ENCODE measurements around the gene BLACAT1. TPM values are rescaled to one million over a fixed set of nuclear protein-coding genes. Genes with fewer than 3 reads are reported as not detected.

BLACAT1 gene
- total RNA-seq, 1 experiment from 2014 or later = 9.8 TPM

DNA sequence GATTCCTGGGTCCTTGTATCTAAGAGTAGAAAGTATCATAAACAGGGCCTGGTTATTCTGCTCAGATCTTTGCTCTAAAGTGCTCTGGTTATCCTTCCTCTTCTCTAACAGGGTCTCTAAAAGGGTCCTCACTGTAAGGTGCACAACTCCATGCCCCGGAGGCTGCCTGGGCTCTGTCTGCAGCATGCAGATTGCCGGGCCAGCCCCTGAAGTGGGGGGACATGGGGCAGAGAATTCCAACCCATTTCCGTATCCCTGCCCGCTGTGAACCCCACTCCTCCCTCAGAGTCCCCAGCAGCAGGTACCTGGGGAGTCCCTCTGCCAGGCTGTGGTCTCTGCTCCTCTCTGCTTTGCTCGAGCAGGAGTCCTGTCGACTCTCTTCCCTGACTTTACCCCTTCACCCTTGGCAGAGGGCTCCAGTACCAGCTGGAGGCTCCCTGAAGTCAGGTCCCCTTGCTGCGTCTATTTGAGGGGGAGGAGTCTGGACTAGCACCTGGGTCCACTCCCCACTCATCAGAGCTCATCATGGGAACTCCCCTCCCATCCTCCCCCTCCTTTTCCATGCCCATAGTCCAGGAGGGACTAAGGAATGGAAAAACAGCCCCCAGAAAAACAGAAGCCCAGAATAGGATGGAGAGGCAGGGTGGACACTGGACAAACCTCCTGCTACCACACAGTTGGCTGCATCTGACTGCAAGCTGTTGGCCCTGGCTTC is 12.1 kb downstream of the BLACAT1 start:
- DNase-seq (ENCODE audit: low spot score) = no peak
- no peak for ATAC-seq
- peaks cover 1% of the 10 kb centered on the region for H3K27me3 Mint-ChIP-seq (ENCODE audit: low read depth)
- H3K27ac Mint-ChIP-seq = peak overlapping the region; percentile 97
- TF ChIP-seq, protein P1, sequence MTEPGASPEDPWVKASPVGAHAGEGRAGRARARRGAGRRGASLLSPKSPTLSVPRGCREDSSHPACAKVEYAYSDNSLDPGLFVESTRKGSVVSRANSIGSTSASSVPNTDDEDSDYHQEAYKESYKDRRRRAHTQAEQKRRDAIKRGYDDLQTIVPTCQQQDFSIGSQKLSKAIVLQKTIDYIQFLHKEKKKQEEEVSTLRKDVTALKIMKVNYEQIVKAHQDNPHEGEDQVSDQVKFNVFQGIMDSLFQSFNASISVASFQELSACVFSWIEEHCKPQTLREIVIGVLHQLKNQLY (CRISPR knock-in tag; IDR thresholded peaks at IDR 0.05) = no peak
- no peak for TF ChIP-seq TP53 (CRISPR knock-in tag; IDR thresholded peaks at IDR 0.05)
- TF ChIP-seq JUN (CRISPR knock-in tag; IDR thresholded peaks at IDR 0.05) = no peak
- no peak for TF ChIP-seq ZNF532 (CRISPR knock-in tag; IDR thresholded peaks at IDR 0.05; ENCODE audit: borderline replicate concordance)
- no peak for TF ChIP-seq ZNF219 (CRISPR knock-in tag; IDR thresholded peaks at IDR 0.05; ENCODE audit: borderline replicate concordance)
- no peak for TF ChIP-seq ATF6 (CRISPR knock-in tag; IDR thresholded peaks at IDR 0.05)
- TF ChIP-seq, protein P2, sequence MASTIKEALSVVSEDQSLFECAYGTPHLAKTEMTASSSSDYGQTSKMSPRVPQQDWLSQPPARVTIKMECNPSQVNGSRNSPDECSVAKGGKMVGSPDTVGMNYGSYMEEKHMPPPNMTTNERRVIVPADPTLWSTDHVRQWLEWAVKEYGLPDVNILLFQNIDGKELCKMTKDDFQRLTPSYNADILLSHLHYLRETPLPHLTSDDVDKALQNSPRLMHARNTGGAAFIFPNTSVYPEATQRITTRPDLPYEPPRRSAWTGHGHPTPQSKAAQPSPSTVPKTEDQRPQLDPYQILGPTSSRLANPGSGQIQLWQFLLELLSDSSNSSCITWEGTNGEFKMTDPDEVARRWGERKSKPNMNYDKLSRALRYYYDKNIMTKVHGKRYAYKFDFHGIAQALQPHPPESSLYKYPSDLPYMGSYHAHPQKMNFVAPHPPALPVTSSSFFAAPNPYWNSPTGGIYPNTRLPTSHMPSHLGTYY (CRISPR knock-in tag; IDR thresholded peaks at IDR 0.05) = no peak
- no peak for TF ChIP-seq ZBTB21 (CRISPR knock-in tag; IDR thresholded peaks at IDR 0.05; ENCODE audit: borderline replicate concordance)
- no peak for TF ChIP-seq NR3C1 (CRISPR knock-in tag; conservative IDR thresholded peaks at IDR 0.05; ENCODE audit: low read depth)
- TF ChIP-seq, protein P3, sequence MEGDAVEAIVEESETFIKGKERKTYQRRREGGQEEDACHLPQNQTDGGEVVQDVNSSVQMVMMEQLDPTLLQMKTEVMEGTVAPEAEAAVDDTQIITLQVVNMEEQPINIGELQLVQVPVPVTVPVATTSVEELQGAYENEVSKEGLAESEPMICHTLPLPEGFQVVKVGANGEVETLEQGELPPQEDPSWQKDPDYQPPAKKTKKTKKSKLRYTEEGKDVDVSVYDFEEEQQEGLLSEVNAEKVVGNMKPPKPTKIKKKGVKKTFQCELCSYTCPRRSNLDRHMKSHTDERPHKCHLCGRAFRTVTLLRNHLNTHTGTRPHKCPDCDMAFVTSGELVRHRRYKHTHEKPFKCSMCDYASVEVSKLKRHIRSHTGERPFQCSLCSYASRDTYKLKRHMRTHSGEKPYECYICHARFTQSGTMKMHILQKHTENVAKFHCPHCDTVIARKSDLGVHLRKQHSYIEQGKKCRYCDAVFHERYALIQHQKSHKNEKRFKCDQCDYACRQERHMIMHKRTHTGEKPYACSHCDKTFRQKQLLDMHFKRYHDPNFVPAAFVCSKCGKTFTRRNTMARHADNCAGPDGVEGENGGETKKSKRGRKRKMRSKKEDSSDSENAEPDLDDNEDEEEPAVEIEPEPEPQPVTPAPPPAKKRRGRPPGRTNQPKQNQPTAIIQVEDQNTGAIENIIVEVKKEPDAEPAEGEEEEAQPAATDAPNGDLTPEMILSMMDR (IDR thresholded peaks at IDR 0.05) = no peak
- TF ChIP-seq, protein P4, sequence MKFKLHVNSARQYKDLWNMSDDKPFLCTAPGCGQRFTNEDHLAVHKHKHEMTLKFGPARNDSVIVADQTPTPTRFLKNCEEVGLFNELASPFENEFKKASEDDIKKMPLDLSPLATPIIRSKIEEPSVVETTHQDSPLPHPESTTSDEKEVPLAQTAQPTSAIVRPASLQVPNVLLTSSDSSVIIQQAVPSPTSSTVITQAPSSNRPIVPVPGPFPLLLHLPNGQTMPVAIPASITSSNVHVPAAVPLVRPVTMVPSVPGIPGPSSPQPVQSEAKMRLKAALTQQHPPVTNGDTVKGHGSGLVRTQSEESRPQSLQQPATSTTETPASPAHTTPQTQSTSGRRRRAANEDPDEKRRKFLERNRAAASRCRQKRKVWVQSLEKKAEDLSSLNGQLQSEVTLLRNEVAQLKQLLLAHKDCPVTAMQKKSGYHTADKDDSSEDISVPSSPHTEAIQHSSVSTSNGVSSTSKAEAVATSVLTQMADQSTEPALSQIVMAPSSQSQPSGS (CRISPR knock-in tag; IDR thresholded peaks at IDR 0.05; ENCODE audit: borderline replicate concordance, low read depth) = no peak
- no peak for TF ChIP-seq ZNF396 (CRISPR knock-in tag; IDR thresholded peaks at IDR 0.05; ENCODE audit: borderline replicate concordance)
- H3K4me3 Mint-ChIP-seq = peak overlapping the region; percentile 49
- POLR2A ChIA-PET = interaction anchor here (0.9 to 2.3 kb wide), 3 partner anchors 8 to 36 kb away, joined by 3 to 48 read pairs (median 4); partner anchors contain the start of gene BLACAT1
- H3K36me3 Mint-ChIP-seq = no peaks in the 10 kb centered on the region
- peaks cover 94% of the 10 kb centered on the region for H3K4me1 Mint-ChIP-seq
- CTCF ChIA-PET = interaction anchor here (1.0 to 10.6 kb wide), 12 partner anchors 8 to 148 kb away, joined by 3 to 210 read pairs (median 14); partner anchors contain the start of gene BLACAT1
- H3K9me3 Mint-ChIP-seq = no peaks in the 10 kb centered on the region

All from WTC11 (cell line).